HG03571 (cell line): ENCODE results near the gene CEP250.

Source experiments
- ATAC-seq: cut with Tn5 transposase; IDR thresholded peaks from one replicate; pipeline ENCODE4 v1.9.1; 2021; ENCODE audit not compliant: unreplicated experiment

The CEP250 gene

GRCh38 chr20:35560541-35560940, 105.1 kb downstream of the CEP250 start:
- ATAC-seq, result no peak

GRCh38 chr20:35561268-35561667, 105.9 kb downstream of the CEP250 start:
- no peak for ATAC-seq

- ATAC-seq, result no peak
Measured at GRCh38 chr20:35561671-35562070, 106.3 kb downstream of the CEP250 start.

GRCh38 chr20:35562541-35563110, 107.2 kb downstream of the CEP250 start:
- no peak for ATAC-seq

GRCh38 chr20:35563834-35564233, 108.4 kb downstream of the CEP250 start:
- no peak for ATAC-seq

- no peak for ATAC-seq
Measured at GRCh38 chr20:35564905-35565304, 109.5 kb downstream of the CEP250 start.

GRCh38 chr20:35568645-35569044, 113.2 kb downstream of the CEP250 start:
- ATAC-seq, result no peak
